HG03280 (cell line): Measurements from ENCODE around the gene BTBD7.

Experiments
- ATAC-seq: cut with Tn5 transposase; IDR thresholded peaks from one replicate; pipeline ENCODE4 v1.9.1; 2021; ENCODE audit warnings: mild to moderate bottlenecking, moderate library complexity; ENCODE audit not compliant: unreplicated experiment

BTBD7 gene

DNA sequence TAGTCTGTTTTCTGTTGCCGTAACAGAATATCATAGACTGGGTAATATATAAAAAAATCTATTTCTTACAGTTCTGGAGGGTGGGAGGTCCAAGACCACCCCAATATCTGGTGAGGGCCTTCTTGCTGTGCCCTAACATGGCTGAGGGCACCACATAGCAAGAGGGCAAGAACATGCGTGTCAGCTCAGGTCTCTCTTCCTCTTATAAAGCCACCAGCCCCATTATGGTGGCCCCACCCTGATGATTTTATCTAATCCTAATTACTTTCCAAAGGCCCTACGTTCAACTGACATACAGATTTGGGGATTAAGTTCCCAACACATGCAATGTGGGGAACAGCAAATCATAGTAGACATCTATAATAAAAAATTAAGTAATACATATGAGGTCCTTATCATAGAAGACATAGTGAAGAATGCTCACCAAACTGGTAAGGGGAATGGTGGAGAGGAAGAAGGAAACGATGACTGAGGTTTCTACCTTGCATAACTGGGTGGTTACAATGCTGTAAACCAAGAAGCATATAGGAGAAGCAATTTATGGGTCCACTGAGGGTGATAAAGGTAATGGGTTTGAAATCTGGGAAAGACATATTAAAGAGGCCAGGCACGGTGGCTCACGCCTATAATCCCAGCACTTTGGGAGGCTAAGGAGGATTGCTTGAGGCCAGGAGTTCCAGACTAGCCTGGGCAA lies 27.0 kb downstream of the BTBD7 start:
- no peak for ATAC-seq

DNA sequence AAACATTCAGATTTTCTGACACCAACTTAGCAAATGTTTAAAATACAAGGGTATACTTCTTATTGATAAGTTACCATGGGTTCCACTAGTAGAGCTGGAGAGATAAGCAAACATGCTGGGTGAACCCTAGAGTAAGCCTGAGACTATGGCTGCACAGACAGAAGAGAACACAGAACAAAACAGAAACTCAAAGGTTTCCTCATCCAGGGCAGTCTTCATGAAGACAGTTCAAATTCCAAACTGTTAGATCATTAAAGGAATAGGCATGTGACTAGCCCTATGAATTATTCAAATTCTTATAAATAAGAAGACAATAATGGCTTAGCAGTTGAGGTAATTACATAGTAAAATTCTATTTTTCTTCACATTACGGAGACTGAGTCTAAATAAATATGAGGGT lies 28.1 kb downstream of the BTBD7 start:
- no peak for ATAC-seq

DNA sequence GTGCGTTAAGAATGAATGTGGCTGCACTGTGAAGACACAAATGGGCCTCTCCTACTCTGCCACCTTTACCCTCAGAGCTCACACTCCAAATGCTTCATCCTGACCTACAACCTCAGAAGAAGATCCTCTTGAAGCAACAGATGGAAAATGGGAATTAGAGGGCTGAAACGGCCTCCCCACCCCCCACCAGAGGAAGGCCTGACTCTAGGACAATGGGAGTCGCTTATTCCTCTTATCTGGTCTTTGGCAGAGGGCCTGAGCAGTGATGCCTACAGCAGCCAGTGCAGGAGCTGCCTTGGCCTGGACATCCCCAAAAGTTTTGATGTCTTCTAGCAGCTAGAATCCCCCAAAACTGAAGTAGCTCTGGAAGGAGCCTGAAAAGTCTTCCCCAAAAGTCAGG lies 29.2 kb downstream of the BTBD7 start:
- no peak for ATAC-seq

DNA sequence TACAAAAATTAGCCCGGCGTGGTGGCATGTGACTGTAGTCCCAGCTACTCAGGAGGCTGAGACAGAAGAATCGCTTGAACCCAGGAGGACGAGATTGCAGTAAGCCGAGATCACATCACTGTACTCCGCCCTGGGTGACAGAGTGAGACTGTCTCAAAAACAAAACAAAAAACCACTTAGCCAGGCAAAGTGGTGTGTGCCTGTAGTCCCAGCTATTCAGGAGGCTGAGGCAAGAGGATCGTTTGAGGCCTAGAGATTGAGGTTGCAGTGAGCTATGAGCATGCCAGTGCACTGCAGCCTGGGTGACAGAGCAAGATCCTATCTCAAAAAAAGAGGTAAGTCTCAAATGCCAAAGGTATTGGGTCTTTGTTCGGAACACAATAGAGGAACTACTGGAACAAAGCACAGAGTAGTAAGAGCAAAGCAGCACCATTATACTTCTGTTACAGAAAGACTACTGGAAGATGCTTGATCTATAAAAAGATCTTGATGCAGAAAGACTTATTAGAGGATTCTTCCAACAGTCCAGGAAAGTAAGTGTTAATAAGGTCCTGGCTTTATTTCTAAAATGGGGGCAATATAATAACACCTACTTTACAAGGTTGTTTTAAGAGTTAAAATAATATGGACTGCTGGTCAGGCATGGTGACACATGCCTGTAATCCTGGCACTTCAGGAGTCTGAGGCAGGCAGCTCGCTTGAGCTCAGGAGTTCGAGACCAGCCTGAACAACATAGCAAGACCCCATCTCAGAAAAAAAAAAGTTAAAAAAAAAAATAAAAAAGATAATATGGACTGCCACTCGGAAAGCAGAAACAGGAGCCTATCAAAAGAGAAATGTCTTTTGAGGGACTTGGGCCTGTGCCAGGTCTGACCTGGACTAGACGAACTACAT lies 29.9 kb downstream of the BTBD7 start:
- no peak for ATAC-seq

DNA sequence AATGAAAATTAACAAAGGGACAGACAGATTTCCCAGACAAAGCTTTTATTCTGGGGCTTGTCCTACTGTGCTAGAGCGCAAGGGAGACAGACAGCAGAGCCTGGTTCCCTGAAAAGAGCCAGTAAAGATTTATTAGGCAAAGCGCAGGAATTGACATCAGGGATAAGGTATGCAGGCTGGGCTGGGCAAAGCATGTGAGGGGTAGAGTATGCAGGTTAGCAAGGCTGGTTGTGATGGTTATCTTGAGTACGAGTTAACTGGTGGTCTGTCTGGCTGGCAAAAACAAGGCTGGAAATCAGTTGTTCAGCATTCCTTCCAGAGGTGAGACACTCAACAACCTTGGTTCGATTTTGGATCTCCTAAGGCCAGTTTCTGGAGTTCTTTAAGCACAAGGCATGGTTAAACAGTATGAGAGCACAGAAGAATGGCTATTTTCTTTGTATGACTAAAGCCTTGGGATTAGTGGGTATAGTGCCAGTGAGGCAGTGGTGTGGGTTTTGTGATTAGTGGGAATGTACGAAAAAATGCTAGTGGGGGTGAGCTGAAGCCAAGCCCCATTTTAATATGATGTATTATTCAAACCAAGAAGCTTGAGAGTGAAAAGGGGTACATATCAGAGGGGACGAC lies 30.9 kb downstream of the BTBD7 start:
- ATAC-seq = no peak

DNA sequence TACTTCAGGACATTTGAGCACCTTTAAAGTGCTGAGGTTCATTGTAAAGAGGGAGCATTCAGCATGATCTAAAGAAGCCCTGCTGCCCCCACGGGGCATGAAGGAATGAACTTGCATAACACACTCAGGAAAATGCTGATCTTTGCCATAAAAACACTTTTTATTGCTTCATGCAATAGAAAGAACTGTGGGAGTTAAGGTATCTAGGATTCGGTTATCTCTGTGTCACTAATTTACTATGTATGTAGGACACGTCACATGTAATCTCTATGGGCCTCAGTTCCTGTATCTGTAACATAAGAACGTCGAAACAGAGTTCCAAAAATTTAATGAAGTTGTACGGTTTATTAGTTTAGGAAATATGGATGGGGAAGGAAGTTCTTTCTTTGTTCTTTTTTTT lies 33.0 kb downstream of the BTBD7 start:
- ATAC-seq = no peak

DNA sequence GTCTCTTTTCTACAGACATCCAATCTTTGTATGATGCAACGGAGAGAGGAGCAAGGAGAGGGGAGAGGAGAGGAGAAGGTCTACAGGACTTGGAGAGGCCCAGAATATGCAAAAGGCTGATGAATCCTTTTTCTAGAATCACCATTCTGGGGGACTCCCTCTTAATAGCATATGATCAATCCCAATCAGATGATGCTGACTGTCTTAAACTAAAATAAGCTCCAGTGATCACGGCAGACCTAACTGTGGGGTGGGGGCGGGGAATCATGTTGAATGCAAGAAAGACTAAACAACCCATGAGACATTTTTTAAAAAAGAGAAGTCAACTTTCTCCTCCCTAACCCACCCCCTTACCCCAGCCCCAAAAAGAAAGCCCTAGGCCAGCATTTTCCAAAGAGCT lies 33.4 kb downstream of the BTBD7 start:
- ATAC-seq = no peak

DNA sequence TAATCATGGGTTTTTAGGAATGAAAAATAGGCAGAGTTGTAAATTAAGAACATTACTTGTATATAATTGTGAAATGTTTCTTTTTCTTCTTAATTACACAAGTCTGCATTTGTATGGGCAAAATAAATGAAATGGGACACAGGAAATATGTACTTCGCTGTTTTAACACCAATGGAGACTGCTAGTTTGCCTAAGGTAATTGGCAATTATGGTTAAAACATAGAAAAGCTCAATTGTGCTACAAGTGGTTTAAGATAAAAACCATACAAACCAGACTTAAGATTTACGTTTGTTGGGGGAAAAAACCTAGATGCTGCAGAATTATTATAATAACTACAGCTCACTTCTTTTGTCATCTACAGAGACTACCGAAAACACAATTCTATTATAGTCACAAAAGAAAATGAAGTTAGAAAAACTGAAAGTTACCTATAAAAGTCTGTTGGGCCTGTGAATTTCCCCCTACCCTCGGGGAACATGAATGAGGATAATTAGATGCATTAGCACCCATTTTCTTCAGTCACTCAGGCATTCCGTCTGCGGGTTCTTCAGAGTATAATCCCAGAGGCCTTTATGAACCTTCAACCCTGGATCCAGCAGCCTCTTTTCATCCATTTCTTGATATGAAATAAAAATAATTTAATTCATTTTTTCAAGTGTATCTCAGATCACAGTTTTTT lies 37.2 kb downstream of the BTBD7 start:
- no peak for ATAC-seq

DNA sequence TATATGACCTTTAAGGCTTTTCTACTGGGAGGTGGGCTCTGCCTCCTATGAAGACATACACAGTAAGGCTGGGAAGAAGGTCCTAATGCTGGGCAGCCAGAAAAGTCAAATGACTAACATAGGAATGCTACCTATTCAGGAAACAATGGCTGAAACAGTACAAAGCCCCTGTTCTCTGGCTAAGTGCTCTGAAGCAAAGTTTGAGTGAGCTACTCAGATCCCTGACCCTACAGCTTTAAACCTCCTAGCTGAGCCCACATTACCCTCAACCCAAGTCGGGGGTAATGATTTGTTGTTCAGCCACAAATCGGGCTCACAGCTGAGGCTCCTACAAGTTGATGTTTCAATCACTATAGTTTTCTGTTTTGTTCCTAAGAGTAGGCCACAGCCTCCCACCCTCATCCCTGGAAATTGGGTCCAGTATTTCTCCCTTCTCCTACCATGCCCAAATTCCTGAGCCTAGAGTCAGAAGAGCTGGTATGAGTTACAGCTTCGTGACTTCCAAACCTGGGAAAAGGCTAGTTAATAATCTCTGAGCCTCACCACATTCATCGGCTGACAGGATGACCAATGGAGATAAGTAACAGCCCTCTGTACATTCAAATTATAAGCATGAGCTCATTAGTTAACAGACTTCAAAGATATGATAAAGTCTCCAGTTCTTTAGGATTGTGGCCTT lies 46.5 kb downstream of the BTBD7 start:
- no peak for ATAC-seq

DNA sequence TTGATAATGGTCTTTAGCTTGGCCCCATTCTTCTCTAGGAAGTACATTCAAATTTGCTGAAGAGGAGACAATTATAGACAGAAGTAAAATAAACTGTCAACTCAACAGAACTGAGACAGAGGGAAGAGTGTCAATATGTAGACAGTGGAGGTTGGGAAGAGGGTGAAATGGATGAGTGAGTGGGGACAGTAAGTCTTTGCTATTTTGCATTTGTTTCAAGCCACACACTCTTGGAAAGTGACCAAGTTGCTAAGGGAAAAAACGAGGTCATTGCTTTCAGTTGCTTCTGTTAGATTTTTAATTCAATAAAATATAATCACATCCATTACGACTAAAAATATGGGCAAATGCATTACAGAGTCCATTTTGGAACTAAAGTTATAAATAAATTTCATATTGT lies 47.8 kb downstream of the BTBD7 start:
- ATAC-seq = no peak

DNA sequence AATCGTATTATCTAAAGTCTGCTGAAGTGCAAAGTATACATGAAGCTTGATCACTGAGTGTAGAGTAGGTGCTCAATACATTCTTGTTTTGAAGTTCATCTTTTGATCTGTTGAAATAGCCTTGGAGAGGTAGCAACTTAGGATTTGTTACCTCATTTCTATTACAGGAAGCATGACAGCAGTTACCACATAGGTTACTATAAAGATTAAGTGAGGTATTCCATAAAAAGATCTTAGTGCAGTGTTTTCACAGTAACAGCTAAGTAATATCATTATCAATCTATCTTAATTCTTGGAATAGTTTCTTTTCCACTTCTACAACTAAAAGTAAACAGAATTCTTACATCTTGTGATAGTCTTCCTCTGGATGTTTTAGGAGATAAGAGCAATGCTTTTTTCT lies 50.9 kb downstream of the BTBD7 start:
- ATAC-seq = no peak

DNA sequence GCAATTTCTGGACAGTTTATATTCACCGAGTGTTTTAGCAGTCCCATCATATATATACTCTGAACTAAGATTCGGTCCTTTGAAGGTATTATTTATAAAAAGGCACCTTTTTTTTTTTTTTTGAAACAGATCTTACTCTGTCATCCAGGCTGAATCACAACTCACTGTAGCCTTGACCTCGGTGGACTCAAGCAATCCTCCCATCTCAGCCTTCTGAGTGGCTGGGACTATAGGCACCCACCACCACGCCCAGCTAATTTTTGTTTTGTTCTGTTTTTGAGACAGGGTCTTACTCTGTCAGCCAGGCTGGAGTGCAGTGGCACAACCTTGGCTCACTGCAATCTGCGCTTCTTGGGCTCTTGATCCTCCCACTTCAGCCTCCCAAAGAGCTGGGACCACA lies 52.1 kb downstream of the BTBD7 start:
- ATAC-seq = no peak

DNA sequence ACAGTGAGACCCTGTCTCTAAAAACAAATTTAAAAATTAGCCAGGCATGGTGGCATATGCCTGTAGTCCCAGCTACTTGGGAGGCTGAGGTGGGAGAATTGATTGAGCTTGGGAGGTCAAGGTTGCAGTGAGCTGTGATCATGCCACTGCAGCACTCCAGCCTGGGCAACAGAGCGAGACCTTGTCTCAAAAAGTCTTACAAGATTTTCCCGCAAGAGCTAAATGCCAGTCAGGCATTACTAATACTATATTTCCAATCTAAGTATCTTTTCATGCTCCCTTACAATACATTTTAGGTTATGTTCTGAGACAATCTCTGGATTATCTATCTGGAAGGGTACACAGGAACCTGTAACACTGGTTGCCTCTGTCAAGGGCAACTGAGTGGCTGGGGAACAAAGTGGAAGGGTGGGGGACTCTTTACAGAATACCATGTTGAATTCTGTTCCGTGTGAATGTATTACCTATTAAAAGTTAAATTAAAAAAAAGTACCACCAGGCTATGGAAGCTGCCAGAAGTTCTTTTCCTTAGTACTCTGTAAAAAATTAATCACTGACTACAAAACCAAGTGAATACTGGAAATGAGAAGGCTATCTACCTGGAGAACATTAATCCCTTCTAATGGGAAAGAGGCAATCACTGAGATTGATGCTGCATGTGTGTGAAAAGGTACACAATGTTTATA lies 56.7 kb downstream of the BTBD7 start:
- no peak for ATAC-seq

DNA sequence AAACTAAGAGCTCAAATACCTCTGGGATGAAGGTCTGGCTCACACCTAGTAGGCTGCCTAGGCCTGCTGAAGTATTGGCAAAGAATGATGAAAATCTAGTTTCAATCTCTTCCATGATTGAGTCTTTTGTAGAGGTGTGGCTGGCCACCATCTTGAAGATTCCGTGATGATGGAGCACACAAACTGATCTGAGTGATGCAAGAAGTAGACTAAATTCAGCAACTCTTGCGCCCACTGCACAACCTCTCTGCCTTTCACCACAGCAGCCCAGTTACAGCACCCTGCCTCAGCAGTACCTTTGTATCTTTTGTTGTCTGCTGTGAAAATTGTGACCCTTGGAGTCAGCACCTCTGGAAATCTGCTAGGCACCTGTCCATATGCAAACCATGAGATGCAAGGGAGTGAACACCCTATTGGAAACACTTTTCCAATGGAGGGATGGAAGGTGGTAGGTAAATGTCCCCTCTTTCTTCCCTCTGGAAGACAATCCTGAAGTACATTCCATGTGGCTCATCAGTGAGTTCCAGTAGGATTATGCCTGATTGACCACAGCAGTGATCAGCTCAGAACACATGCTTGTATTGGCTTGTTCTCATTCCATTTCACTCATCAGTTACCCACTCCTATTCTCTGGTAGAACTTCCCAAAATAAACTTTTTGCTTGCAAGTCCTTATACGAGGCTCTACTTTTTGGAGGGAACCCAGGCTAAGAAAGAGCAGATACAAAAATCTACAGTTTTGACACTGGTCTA lies 58.6 kb downstream of the BTBD7 start:
- no peak for ATAC-seq

DNA sequence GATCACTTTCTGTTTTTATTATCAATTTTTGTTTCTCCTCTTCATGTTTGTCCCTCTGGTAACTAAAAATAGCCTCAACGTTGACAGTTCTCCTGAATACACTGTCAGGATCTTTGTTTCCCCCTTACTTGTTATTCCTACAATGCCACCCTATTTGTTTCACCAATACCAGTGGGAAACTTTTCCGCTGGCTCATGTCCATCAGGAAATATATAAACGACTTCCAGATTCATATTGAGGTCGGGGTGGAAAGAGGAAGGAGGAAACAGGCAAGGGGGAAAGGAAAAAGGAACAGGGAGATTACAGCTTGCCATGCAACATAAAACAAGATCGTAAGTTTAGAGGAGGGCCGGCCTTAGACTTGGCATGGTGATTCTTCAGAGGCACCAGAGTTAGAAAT lies 61.7 kb downstream of the BTBD7 start:
- no peak for ATAC-seq

DNA sequence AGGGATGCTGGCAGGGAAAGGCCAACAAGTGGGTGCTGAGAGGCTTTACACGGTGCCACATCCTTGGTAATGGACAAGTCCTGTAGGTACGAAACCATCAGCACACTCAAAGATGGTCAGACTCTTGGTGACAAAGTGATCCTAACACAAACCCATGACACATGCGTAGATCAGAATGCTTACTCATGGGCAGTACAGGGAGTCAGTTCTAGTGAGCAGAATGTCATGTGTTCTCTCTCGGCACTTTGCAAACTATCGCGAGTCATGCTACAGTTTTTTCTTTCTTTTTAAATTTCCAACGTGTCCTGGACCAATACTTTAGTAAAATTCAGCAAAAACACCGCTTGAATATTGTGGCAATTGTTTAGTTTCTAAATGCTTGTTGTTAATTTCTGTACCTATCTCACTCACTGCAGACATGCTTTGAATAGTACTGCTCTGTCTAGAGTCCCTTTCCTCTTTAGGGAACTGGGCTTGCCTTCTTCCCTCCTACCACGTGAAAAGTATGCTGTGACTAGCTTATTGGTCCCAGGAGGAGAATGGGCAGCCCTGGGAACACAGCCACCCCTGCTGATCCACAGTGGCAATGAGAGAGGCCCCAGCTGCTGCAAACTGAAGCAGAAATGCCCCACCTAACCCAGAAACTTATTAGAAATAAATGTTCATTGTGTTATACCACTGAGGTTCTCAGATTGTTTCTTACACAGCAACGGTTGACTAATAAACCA lies 63.3 kb downstream of the BTBD7 start:
- no peak for ATAC-seq

DNA sequence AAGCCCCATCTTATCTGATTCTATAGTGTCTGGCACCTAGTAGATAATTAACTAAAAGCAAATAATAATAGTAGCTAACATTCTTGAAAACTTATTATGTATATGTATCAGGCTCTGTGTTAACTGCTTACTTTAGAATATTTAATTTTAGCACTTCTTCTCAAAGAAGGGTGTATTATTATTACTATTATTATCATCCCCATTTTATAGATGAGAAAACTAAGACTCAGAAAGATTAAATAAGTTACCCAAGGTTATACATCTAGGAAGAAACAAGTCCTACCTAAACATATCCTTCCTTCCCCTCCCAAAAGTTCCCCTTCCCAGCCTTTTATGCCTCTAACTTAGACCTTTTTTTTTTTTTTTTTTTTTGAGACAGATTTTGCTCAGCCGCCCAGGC lies 64.4 kb downstream of the BTBD7 start:
- no peak for ATAC-seq

DNA sequence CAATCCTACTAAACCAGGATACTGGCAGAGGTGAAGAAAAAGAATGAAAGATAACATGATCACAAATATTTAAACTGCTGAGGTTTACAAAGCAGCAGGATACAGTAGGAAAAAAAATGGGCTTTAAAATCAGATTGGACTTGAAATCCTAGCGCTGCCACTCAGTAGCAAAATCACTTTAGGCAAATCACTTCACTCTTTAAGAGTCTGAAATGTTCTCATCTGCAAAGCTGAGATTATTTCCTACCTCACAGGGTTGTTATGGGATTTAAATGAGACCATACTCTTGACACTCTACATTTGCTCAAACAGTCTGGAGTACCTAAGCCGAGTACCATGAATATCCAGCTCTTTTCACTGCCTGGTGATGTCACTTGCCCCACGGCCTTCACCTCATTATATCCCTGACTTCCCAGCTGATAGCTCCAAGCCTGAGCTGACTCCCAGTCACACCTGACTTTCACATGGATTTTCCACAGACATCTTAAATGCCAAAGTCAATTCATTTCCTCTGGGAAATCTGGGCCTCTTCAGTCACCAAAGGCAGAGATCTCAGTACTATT lies 65.6 kb downstream of the BTBD7 start:
- ATAC-seq = no peak

DNA sequence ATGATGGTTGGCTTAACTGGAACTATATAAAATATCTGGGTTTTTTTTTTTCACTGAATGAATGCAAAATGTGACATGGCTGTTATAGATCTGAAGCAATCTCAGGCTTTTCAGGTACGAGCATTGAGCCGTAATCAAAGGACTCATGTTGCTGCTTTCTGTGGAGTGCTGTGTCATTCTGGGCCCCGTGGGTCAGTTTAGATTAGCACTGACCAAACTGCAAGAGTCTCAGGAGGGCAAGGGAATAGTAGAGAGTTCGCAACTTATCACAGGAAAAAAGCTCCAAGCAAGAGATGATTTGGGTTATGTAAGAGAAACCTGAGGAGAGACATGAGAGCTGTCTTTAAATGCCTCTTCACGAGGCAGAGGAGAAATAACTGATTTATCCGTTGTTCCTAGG lies 66.7 kb downstream of the BTBD7 start:
- no peak for ATAC-seq
